Ramos (cell line): Measurements from ENCODE around the gene CHMP1A.
"Not testable (repeated sequence)": the region's sequence is repeated elsewhere in the genome, so short reads cannot be mapped to it uniquely, and the experiment has no call there.

Experiments used
- in situ Hi-C: fragments of 300-500 bp; cut with MboI; formaldehyde crosslinking; loops from one replicate; pipeline ENCODE4 v1.14.3; 2022; ENCODE audit warnings: low sequenced_read_pairs; ENCODE audit not compliant: unreplicated experiment

CHMP1A gene

GRCh38 chr16:89634463-89635385 is 22.8 kb downstream of the CHMP1A start:
- in situ Hi-C loops = not testable (repeated sequence)

- in situ Hi-C loops = no loop called here
These were observed 24.4 kb downstream of the CHMP1A start for GRCh38 chr16:89633064-89633631.

- in situ Hi-C loops = no loop called here
These were observed 27.5 kb downstream of the CHMP1A start for GRCh38 chr16:89629827-89630610.

- in situ Hi-C loops = no loop called here
These were observed 32.4 kb downstream of the CHMP1A start for GRCh38 chr16:89624777-89625761.

GRCh38 chr16:89623511-89624261 is 33.8 kb downstream of the CHMP1A start:
- in situ Hi-C loops = no loop called here

- in situ Hi-C loops = no loop called here
These were observed 35.7 kb downstream of the CHMP1A start for GRCh38 chr16:89621698-89622409.

GRCh38 chr16:89621136-89621697 is 36.3 kb downstream of the CHMP1A start:
- in situ Hi-C loops = no loop called here

- in situ Hi-C loops = no loop called here
These were observed 37.1 kb downstream of the CHMP1A start for GRCh38 chr16:89620406-89620841.

- in situ Hi-C loops = no loop called here
These were observed 37.7 kb downstream of the CHMP1A start for GRCh38 chr16:89619840-89620239.

GRCh38 chr16:89618109-89618998 is 39.2 kb downstream of the CHMP1A start:
- in situ Hi-C loops = no loop called here

GRCh38 chr16:89617036-89617435 is 40.5 kb downstream of the CHMP1A start:
- in situ Hi-C loops = no loop called here

- in situ Hi-C loops = no loop called here
These were observed 40.9 kb downstream of the CHMP1A start for GRCh38 chr16:89616623-89617022.

GRCh38 chr16:89615596-89616090 is 41.9 kb downstream of the CHMP1A start:
- in situ Hi-C loops = no loop called here

GRCh38 chr16:89615176-89615575 is 42.3 kb downstream of the CHMP1A start:
- in situ Hi-C loops = no loop called here

- in situ Hi-C loops = no loop called here
These were observed 43.5 kb downstream of the CHMP1A start for GRCh38 chr16:89613954-89614459.

- in situ Hi-C loops = no loop called here
These were observed 44.1 kb downstream of the CHMP1A start, which contains the start of gene DPEP1 for GRCh38 chr16:89613231-89613953. DPEP1 (plus strand) TSS chr16:89613642; CDS start chr16:89630411, 16,769 bp downstream.
